Medulla oblongata (tissue), 1 donor: ENCODE measurements around the gene DOLPP1.

Source experiments
- DNase-seq: peaks from one replicate; pipeline ENCODE4 v3.0.0-alpha.2; 2015; ENCODE audit errors: extremely low spot score

DOLPP1 gene, protein sequence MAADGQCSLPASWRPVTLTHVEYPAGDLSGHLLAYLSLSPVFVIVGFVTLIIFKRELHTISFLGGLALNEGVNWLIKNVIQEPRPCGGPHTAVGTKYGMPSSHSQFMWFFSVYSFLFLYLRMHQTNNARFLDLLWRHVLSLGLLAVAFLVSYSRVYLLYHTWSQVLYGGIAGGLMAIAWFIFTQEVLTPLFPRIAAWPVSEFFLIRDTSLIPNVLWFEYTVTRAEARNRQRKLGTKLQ

DNA sequence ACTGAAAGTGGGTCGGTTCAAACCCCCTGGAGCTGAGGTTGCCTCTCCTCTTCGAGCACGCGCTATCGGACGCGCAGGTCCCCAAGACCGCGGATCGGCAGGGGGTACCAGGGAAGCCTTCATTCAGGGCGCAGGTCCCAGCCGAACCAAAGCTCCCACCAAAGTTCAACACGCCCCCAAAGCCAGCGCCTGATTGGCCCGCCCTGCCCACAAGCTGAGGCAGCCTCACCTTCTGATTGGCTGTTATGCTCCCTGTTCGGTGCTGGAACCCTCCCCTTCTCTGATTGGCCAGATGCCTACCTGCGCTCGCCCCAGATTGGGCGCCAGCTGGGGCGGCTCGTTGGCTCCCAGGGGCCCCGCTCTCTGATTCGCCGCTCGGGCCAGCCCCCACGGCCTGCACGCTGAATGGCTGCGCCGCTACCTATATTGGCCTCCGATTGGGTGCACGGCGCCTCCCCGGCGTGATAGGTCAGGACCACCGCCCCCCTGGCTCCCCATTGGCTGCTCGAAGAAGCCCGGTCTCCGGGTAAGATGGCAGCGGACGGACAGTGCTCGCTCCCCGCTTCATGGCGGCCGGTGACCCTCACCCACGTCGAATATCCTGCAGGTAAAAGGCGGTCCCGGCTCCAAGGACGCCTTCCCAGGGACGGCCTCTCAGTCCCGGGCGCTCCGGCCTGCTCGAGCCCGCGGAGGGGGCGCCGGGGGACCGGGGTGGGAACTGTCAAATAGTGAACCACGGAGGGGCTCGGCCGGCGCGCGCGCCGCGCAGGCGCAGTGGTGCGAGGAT, at the start of gene DOLPP1:
TSS of gene DOLPP1 (plus strand) at position 511 of the 787 bp plus-strand sequence. CDS start at position 532, 21 bp downstream.
- DNase-seq = peak; percentile 99

DNA sequence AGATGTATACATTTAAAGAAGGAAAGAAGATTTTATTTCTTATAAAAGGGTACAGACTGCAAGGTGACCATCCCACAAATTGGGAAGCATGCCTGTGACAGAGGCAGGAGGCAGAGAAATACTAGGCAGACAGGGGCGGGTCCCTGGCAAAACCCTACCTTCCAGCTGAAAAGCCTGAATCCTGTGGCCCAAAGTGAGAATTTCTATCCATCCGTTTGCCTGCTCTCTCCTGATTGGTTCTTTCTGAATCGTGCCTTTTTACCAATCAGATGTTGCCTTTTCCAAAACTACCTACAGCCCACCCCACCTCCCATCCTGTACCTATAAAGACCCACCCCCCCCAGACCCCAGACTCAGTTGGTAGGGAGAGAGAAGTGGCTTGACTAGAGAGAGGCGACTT, 49.4 kb upstream of the DOLPP1 start:
- no peak for DNase-seq

DNA sequence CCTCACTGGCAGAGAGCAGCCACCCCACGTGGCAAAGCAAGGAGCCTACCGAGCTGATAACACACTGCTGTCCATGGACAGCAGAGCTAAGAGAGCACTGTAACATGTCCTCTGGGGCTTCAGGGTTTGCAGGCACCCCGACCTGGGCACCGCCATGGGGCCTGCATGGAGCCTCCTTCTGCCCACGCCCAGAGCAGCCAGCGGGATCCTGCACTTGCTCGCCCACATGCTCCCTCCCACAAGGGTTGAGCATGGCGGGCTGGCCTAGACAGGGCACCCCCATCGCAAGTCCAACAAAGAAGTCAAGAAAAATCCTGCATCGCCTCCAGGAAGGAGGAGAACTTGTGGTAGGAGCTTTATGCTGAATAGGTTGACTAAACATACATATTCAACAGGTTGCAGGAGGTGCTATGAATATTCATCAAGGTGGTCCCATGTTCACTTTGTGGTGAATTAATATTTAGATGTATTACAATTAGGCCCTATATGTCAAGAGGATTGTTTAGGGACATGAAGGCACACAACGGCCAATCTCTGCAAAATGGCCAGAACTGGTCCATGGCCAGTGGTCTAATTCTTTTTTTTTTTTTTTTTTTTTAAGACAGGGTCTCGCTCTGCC, 48.3 kb upstream of the DOLPP1 start:
- no peak for DNase-seq

DNA sequence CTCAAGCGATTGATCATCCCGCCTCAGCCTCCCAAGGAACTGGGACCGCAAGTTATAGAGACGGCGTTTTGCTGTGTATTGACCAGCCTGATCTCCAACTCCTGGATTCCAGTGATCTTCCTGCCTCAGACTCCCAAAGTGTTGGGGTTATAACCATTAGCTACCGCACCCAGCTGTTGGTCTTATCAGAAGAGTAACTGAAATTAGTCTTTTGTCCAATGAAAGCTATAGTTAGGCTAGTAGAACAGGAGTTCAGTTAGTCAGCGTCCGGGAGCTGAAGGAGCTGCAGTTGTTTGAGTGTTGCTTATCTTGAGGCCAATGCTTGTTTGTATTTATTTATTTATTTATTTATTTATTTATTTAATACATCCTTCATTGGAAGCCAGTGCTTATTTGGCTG, 47.7 kb upstream of the DOLPP1 start:
- no peak for DNase-seq

DNA sequence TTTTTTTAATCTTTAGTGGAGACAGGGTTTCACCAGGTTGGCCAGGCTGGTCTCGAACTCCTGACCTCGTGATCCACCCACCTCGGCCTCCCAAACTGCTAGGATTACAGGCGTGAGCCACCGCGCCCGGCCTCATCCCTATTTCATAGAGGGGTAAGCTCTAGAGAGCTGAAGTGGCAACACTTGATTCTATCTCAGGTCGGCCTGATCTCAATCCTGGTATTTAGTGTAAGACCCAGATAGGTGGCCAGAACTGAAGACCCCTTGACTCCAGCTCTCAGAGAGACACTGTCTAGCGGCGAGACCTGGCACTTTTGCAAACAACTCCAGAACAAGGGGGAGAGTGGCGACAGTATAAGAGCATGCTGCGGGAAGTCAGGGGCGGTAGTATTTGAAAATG, 45.1 kb upstream of the DOLPP1 start:
- peak; percentile 2 for DNase-seq

DNA sequence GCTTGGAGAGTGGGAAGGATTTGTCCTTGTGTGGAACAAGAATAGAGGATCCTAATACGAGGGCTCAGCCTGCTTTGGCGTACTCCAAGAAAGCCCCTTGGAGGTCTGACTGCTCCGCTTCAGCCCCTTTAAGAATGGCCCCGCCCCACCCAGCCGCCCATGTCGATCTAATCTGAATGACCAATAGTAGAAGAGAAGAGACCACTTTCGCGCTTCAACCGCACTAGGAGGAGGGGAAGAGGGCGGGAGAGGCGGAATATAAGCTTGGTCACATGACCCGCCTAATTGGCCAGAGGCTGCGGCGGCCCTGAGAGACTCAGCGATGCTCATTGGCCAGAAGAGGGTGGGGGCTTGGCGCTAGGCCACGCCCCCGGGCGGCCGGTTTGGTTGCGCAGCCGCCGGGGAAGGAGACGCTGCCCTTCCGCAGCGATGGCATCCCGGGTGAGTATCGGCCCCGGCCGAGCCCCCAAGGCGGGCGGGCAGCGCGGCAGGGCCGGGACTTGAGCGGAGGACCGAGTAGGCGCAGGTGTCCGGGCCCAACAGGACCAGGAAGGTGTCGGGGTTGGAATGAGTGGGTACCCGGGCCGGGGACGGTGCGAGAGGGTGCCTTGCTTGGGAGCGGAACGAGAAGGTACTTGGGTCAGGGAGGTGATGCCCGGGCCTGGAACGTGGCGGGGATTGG, 44.5 kb upstream of the DOLPP1 start, which contains the start of gene MIGA2:
TSS of gene MIGA2 (plus strand) at position 386 of the 682 bp plus-strand sequence. CDS start 3,969 bp downstream, outside the sequence.
- peak; percentile 100 for DNase-seq

DNA sequence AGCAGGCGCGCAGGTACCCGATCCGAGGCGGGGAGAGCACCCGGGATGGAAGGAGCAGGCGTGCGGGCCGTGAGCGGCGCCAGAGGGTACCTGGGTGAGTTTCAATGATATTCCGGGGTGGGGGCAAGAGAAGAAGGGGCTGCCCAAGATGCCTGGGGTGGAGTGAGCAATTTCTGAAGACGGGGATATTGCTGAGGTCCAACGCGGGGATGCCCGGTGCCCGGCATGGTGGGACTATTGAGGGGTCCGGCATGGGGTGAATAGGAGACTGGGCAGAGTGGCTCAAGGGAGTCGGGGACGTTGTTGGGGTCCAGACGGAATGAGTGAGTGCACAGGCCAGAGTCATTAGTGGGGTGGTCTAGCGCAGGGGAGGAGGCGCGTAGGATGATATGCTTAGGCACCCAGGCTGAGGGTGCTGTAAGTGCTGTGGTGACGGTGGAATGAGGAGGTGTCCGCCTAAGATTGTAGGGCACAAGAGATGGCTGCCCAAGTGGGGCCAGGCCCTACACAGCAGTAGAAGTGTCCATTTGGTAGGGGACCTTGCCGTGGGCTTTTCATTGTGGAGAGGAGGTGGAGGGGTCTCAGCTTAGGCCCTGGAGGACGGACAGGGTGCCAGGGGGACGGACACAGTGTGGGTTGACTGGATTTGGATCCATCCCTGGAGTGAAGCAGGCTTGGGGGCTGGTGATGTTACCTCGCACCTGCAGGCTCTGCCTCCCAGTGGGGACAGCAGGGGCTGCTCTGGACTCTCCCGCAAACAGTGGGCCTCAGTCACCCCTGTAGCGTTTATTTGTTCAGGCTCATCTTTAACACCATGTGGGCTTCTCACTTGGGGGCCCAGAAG, 43.8 kb upstream of the DOLPP1 start:
- peak; percentile 2 for DNase-seq

GRCh38 chr9:129037767-129038098, 43.2 kb upstream of the DOLPP1 start:
- DNase-seq = peak; percentile 1

GRCh38 chr9:129038109-129038852, 42.6 kb upstream of the DOLPP1 start:
- no peak for DNase-seq

GRCh38 chr9:129040113-129040643, 40.7 kb upstream of the DOLPP1 start:
- no peak for DNase-seq

DNA sequence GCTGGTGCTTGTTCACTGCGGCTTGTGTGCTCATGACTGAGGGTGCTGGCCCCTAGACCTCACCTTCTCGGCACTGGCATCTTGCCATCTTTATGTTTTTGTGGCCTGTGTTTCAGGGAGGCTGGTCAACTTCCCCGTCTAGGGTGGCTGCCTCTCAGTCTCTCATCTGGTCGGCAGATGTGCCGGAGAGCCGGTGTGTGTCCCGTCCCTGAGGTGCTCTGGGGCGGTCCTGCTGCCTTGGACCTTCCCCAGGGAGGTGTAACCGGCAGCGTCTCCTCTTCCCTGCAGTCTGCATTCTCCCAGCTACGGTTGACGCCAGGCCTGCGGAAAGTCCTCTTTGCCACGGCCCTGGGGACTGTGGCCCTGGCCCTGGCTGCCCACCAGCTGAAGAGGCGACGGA, 38.9 kb upstream of the DOLPP1 start:
- no peak for DNase-seq

GRCh38 chr9:129052592-129052991, 28.3 kb upstream of the DOLPP1 start:
- DNase-seq = no peak

- DNase-seq = no peak
Observed at GRCh38 chr9:129053020-129053419, 27.9 kb upstream of the DOLPP1 start.

DNA sequence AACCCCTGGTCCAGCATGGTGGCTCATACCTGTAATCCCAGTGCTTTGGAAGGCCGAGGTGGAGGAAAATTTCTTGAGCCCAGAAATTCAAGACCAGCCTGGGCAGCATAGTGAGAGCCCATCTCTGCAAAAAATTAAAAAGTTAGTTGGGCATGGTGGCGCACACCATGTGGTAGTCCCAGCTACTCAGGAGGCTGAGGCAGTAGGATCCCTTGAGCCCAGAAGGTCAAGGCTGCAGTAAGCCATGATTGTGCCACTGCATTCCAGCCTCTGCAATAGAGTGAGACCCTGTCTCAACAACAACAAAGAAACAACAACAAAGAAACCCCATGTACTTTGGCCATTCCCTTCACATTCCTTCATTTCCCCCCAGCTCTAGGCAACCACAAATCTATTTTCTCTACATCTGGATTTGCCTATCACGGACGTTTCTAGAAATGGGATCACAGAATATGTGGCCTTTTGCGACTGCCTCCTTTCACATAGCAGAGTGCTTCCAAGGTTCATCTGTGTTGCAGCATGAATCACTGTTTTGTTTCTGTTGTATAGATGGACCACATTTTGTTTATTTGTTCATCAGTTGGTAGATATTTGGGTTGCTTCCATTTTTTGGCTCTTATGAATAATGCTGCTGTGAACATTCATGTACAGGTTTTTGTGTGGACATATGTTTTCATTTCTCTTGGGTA, 26.6 kb upstream of the DOLPP1 start:
- DNase-seq = no peak

DNA sequence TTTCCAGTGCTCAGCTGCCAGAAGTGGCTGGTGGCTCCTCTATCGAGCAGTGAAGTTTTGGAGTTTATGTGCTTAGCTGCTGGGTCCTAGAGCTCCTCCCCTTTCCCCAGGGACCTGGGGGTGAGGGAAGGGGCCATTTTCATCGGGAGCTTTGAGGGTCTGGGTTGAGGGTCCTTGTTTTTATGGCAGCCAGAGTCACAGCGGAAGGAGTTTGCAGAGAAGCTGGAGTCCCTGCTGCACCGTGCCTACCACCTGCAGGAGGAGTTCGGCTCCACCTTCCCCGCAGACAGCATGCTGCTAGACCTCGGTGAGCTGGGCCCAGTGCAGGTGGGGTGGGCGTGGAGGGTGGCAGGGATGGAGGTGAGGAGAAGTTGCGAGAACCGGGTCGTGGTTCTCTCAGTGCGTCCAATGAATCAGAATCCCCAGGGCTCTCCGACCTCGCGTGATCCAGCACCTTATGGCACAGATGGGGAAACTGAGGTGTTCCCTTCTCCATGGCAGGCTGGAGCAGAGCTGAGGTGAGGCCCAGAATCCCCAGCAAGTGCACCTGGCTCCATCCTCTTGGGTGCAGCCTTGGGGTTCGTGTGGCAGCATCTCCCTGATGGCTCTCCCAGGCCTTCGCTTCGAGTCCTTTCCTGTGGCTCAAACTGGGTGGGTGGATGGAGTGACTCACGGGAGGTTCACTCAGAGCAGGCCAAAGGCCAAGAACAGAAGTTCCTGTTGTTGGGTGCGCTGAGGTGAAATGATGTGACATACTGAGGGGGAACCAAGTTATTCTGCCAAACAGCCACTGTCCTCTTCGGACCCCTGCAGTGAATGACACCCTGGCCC, 21.7 kb upstream of the DOLPP1 start:
- no peak for DNase-seq

- DNase-seq = no peak
Observed at GRCh38 chr9:129059796-129060785, 20.8 kb upstream of the DOLPP1 start.

DNA sequence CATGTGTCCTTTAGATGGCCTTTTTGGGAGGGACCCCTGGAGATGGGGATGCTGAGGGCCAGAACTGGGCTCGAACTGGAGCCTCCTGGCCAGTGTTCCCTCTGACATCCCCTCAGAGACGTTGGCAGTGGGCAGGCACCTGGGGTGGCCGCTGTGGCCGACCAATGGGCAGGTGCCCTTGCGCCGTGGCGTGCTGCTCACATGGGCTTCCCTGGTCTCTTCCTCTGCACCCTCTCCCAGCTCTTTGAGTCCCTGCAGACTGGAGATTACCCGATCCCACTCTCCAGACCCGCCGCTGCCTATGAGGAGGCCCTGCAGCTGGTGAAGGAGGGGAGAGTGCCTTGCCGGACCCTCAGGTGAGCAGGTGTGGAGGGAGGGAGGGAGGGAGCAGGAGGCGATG, 19.9 kb upstream of the DOLPP1 start:
- no peak for DNase-seq

GRCh38 chr9:129063061-129063460, 17.9 kb upstream of the DOLPP1 start:
- DNase-seq = no peak
